Common myeloid progenitor, CD34-positive (primary cell): ENCODE measurements around the gene NXPE3.

Experiments used
- CTCF ChIA-PET: fragments of 350-600 bp; sonication (Branson Sonifier 250); formaldehyde crosslinking; loops from one replicate; lab custom pipeline; 2021; ENCODE audit warnings: antibody characterized with exemption; lab: Charles Lee
- POLR2A ChIA-PET: fragments of 350-600 bp; sonication (Branson Sonifier 250); formaldehyde crosslinking; loops from one replicate; lab custom pipeline; 2021; ENCODE audit warnings: antibody characterized with exemption; lab: Charles Lee
- DNase-seq, 3 donors: peaks; one replicate each; pipeline versions ENCODE4 v3.0.0 to v3.0.0-alpha.2; 2013
- H3K27ac ChIP-seq, 2 experiments: 1 replicate in 1 of 2; 2 replicates in 1 of 2; pipeline ENCODE4 v1.7.0; 2013; ENCODE audit warnings: inconsistent platforms in 2 of 2, low read length in 2 of 2, mild to moderate bottlenecking in 2 of 2, low read depth in 1 of 2, moderate library complexity in 1 of 2; ENCODE audit not compliant: severe bottlenecking in 2 of 2, insufficient read depth in 1 of 2, poor library complexity in 1 of 2
- H3K27me3 ChIP-seq, 5 experiments: replicated peaks in 2 of 5; 1 replicate in 3 of 5; 2 replicates in 2 of 5; pipeline versions ENCODE4 v1.6.1 to v1.7.0; 2013; ENCODE audit warnings: low read length in 4 of 5, mild to moderate bottlenecking in 2 of 5, moderate library complexity in 2 of 5, inconsistent platforms in 1 of 5; ENCODE audit not compliant: insufficient read depth in 5 of 5, control insufficient read depth in 4 of 5
- H3K36me3 ChIP-seq, 4 experiments: 1 replicate in 2 of 4; 2 replicates in 2 of 4; pipeline versions ENCODE4 v1.6.1 to v1.7.0; 2013; ENCODE audit warnings: low read length in 3 of 4, control low read depth in 1 of 4, mild to moderate bottlenecking in 1 of 4; ENCODE audit not compliant: control insufficient read depth in 4 of 4, insufficient read depth in 4 of 4
- H3K4me1 ChIP-seq, 4 experiments: 1 replicate in 3 of 4; 2 replicates in 1 of 4; pipeline versions ENCODE4 v1.6.1 to v1.7.1; 2013; ENCODE audit warnings: low read length in 3 of 4, mild to moderate bottlenecking in 3 of 4, control low read depth in 1 of 4, inconsistent platforms in 1 of 4, moderate library complexity in 1 of 4; ENCODE audit not compliant: control insufficient read depth in 4 of 4, insufficient read depth in 4 of 4; ENCODE audit errors: control extremely low read depth in 1 of 4
- H3K4me3 ChIP-seq, 7 experiments: 1 replicate in 4 of 7; 2 replicates in 3 of 7; pipeline versions ENCODE4 v1.5.1 to v1.7.0; 2013; ENCODE audit warnings: mild to moderate bottlenecking in 7 of 7, low read length in 6 of 7, moderate library complexity in 6 of 7, inconsistent platforms in 2 of 7, low read depth in 2 of 7, control low read depth in 1 of 7; ENCODE audit not compliant: insufficient read depth in 4 of 7, control insufficient read depth in 1 of 7; ENCODE audit errors: extremely low read depth in 1 of 7
- H3K9me3 ChIP-seq, 5 experiments: 1 replicate in 4 of 5; 2 replicates in 1 of 5; pipeline versions ENCODE4 v1.6.1 to v1.7.1; 2013; ENCODE audit warnings: low read length in 4 of 5, mild to moderate bottlenecking in 2 of 5, inconsistent platforms in 1 of 5, low read depth in 1 of 5, moderate library complexity in 1 of 5; ENCODE audit not compliant: control insufficient read depth in 4 of 5, insufficient read depth in 2 of 5; ENCODE audit errors: control extremely low read depth in 1 of 5
- WGBS: methylation state at CpG from one replicate; pipeline ENCODE4 v1.1.5; 2013; ENCODE audit not compliant: insufficient coverage; 5-methylcytosine and 5-hydroxymethylcytosine counted together

The NXPE3 gene

DNA sequence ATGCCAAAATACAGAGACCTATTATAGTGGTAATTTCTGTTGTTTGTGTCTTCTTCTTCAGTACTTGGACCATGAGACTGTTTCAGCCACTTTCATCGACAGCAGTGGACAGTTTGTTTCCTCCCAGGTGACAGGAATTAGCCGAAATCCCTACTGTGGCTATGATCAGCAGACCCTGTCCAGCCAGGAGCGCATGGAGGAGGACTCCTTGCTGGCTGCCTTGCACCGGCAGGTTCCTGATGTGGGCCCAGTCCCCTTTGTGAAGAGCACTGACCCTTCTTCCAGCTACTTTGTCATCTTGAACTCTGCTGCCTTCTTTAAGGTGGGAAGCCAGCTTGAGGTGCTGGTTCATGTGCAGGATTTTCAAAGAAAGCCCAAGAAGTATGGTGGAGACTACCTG is 22.2 kb downstream of the NXPE3 start:
- no peaks in the 10 kb centered on the region for H3K9me3 ChIP-seq
- DNase-seq = no peak
- no peak overlapping the region for H3K4me3 ChIP-seq
- POLR2A ChIA-PET = no interaction called here
- H3K27ac ChIP-seq = peak overlapping the region in 1 of 2 experiments; percentile 18
- no peaks in the 10 kb centered on the region for H3K27me3 ChIP-seq
- CTCF ChIA-PET = interaction anchor here (0.7 to 16.9 kb wide), 6 partner anchors 10 to 424 kb away, joined by 3 to 414 read pairs (median 4); no protein-coding TSS in a partner anchor
- 95% methylated on average over 3 of the region's 4 CpGs for WGBS
- peaks cover 0 to 4% (median 0%) of the 10 kb centered on the region in 4 experiments for H3K4me1 ChIP-seq
- H3K36me3 ChIP-seq = peaks cover 0 to 20% (median 11%) of the 10 kb centered on the region in 4 experiments

DNA sequence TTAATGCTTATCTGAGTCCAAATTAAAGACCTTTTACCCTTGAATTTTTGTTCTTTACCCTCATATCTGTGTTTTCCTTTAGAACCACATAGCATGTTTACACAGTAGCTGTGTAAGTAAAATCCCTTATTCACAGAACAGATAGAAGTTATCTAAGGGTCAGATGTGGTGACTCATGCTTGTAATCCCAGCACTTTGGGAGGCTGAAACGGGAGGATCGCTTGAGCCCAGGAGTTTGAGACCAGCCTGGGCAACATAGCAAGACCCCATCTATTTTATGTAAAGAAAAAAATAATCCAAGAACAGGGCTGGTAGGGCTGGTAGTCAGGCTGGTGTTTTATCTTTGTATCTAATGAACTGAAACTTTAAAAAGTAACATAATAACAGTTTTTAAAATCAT is 23.2 kb downstream of the NXPE3 start:
- no CpG with 5 or more reads among the region's 2 CpGs for WGBS
- H3K27me3 ChIP-seq = no peaks in the 10 kb centered on the region
- DNase-seq = no peak
- no peak overlapping the region for H3K27ac ChIP-seq
- H3K36me3 ChIP-seq = peaks cover 0 to 21% (median 10%) of the 10 kb centered on the region in 4 experiments
- ChIA-PET POLR2A (no interaction called here), CTCF (interaction anchor here (0.8 to 16.9 kb wide), 17 partner anchors 9 to 736 kb away, joined by 3 to 414 read pairs (median 4); no protein-coding TSS in a partner anchor)
- no peaks in the 10 kb centered on the region for H3K9me3 ChIP-seq
- H3K4me1 ChIP-seq = peaks cover 0 to 4% (median 0%) of the 10 kb centered on the region in 4 experiments
- no peak overlapping the region for H3K4me3 ChIP-seq

DNA sequence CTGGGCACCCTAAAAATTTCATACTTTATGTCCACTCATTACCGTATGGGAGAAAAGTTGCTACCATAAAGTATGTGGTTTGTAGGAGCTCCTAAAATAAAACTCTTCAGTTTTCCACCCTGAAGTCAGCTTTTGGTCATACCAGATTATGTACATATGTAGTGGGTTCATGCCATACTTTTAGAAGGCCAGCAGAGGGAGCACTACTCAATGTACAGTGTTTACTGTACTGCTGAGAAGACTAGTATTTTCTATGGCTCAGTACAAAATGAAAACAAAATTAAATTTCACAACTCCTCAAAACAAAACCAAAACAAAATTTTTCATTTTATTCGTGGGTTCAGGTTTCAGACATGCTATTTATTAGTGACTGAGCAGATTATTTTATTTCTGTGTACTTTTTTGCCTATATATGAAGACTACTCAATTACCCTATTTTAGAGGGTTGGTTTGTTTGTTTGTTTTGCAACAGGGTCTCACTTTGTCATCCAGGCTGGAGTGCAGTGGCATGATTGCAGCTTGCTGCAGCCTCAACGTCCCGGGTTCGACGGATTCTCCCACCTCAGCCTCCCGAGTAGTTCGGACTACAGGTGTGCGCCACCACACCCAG is 24.3 kb downstream of the NXPE3 start:
- Histone ChIP-seq H3K36me3 (peaks cover 0 to 18% (median 10%) of the 10 kb centered on the region in 4 experiments), H3K9me3 (no peaks in the 10 kb centered on the region), H3K27ac (no peak overlapping the region), H3K4me3 (peak overlapping the region in 1 of 7 experiments; percentile 51), H3K4me1 (peaks cover 0 to 4% (median 0%) of the 10 kb centered on the region in 4 experiments), H3K27me3 (no peaks in the 10 kb centered on the region)
- peak; percentile 80 to 95 (median 91) for DNase-seq
- 99% methylated on average over 7 of the region's 9 CpGs for WGBS
- CTCF ChIA-PET = interaction anchor here (0.7 to 16.9 kb wide), 22 partner anchors 11 to 735 kb away, joined by 3 to 414 read pairs (median 4); partner anchors contain the start of gene NXPE3
- POLR2A ChIA-PET = no interaction called here

DNA sequence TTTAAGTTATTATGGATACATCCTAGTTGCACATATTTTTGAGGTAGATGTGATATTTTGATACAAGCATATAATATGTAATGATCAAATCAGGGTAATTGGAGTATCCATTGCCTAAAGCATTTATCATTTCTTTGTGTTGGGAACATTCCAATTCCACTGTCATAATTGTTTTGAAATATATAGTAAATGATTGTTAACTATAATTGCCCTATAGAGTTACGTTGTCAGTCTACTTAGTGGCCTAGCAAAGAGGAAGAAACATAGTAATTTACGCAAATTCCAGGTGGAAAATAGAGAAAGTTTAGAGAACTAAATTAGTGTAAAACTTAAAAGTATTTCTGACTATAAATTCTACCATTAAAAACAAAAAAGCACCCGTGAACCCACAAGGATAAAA is 24.9 kb downstream of the NXPE3 start:
- WGBS = no CpG with 5 or more reads among the region's 3 CpGs
- Histone ChIP-seq H3K36me3 (peaks cover 0 to 16% (median 10%) of the 10 kb centered on the region in 4 experiments), H3K4me1 (peaks cover 0 to 6% (median 3%) of the 10 kb centered on the region in 4 experiments), H3K9me3 (no peaks in the 10 kb centered on the region), H3K4me3 (no peak overlapping the region), H3K27me3 (no peaks in the 10 kb centered on the region), H3K27ac (no peak overlapping the region)
- CTCF ChIA-PET = interaction anchor here (0.7 to 16.9 kb wide), 6 partner anchors 11 to 422 kb away, joined by 3 to 414 read pairs (median 3); no protein-coding TSS in a partner anchor
- POLR2A ChIA-PET = no interaction called here
- DNase-seq = no peak

DNA sequence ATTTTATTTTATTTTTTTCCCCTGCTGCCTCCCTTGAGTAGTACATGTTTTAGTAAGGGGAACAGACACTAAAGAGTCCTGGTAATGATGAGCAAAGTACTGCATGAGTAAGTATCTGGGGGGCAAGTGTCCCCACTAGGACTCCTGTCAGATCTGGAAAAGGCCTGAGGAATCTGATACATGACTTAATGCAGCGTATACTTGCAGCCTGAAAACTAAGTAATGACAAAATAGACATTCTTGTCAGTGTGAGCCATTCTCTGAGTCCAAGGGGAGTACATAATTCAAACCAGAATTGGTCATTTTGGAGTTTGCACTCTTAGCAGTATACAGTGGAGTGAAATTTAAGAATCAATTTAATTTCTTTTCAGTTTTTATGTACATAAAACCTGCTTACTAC is 27.5 kb downstream of the NXPE3 start:
- H3K4me1 ChIP-seq = peaks cover 4 to 24% (median 17%) of the 10 kb centered on the region in 4 experiments
- no peak overlapping the region for H3K27ac ChIP-seq
- no peak for DNase-seq
- H3K27me3 ChIP-seq = no peaks in the 10 kb centered on the region
- H3K9me3 ChIP-seq = no peaks in the 10 kb centered on the region
- ChIA-PET CTCF (interaction anchor here (1.2 to 16.9 kb wide), 7 partner anchors 45 to 736 kb away, joined by 3 to 414 read pairs (median 3); no protein-coding TSS in a partner anchor), POLR2A (no interaction called here)
- peaks cover 0 to 11% (median 7%) of the 10 kb centered on the region in 4 experiments for H3K36me3 ChIP-seq
- no peak overlapping the region for H3K4me3 ChIP-seq
- 100% methylated on average over 1 of the region's 1 CpG for WGBS

DNA sequence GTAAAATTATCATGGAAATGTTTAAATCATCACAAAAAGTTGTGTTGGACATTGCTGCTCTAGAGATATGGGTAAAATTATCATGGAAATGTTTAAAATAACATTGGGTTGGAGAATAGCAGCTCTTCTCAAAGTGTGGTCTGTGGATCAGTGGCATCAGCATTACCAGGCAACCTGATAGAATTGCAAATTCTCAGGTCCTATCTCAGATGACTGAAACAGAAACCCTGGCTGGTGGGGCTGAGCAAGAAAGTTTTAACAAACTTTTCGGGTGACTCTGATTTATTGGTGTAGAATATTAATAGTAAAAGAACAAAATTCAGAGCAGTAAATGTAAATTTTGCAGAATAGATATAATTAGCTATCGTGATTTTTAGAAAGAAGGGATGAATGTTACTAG is 28.9 kb downstream of the NXPE3 start:
- H3K4me1 ChIP-seq = peaks cover 4 to 24% (median 17%) of the 10 kb centered on the region in 4 experiments
- no peaks in the 10 kb centered on the region for H3K27me3 ChIP-seq
- H3K36me3 ChIP-seq = peaks cover 0 to 3% (median 2%) of the 10 kb centered on the region in 4 experiments
- H3K9me3 ChIP-seq = no peaks in the 10 kb centered on the region
- no peak for DNase-seq
- H3K4me3 ChIP-seq = no peak overlapping the region
- POLR2A ChIA-PET = no interaction called here
- no peak overlapping the region for H3K27ac ChIP-seq
- 100% methylated on average over 1 of the region's 2 CpGs for WGBS
- CTCF ChIA-PET = interaction anchor here (1.1 to 16.9 kb wide), 11 partner anchors 22 to 734 kb away, joined by 3 to 414 read pairs (median 3); partner anchors contain the start of gene ZBTB11
